Measurements from ENCODE around the gene ZFAND3.

- TF ChIP-seq, protein P1, sequence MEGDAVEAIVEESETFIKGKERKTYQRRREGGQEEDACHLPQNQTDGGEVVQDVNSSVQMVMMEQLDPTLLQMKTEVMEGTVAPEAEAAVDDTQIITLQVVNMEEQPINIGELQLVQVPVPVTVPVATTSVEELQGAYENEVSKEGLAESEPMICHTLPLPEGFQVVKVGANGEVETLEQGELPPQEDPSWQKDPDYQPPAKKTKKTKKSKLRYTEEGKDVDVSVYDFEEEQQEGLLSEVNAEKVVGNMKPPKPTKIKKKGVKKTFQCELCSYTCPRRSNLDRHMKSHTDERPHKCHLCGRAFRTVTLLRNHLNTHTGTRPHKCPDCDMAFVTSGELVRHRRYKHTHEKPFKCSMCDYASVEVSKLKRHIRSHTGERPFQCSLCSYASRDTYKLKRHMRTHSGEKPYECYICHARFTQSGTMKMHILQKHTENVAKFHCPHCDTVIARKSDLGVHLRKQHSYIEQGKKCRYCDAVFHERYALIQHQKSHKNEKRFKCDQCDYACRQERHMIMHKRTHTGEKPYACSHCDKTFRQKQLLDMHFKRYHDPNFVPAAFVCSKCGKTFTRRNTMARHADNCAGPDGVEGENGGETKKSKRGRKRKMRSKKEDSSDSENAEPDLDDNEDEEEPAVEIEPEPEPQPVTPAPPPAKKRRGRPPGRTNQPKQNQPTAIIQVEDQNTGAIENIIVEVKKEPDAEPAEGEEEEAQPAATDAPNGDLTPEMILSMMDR (IDR thresholded peaks at IDR 0.05): no peak
- TF ChIP-seq POLR2A (IDR thresholded peaks at IDR 0.05): no peak
- no peak for TF ChIP-seq POLR2AphosphoS5 (IDR thresholded peaks at IDR 0.05; ENCODE audit: insufficient read depth in 1 of 2, low read depth in 1 of 2)
Observed at GRCh38 chr6:37923514-37923913, 104.0 kb downstream of the ZFAND3 start.
